BE2C (cell line): ENCODE measurements around the gene NOXA1.

Experiments
- DNase-seq: peaks from one replicate; pipeline ENCODE4 v3.0.0-alpha.2; 2020
- H3K27me3 ChIP-seq: fragments of 250-450 bp; sonication (Bioruptor Pico); 2 replicates; pipeline ENCODE4 v1.5.1; 2020; ENCODE audit warnings: mild to moderate bottlenecking
- H3K36me3 ChIP-seq: fragments of 250-450 bp; sonication (Bioruptor Pico); 2 replicates; pipeline ENCODE4 v1.5.1; 2020; ENCODE audit warnings: mild to moderate bottlenecking
- H3K4me1 ChIP-seq: fragments of 250-450 bp; sonication (Bioruptor Pico); 2 replicates; pipeline ENCODE4 v1.5.1; 2020
- H3K4me3 ChIP-seq: 2 replicates; pipeline ENCODE4 v1.5.1; 2011; ENCODE audit warnings: low read depth, low read length
- H3K9me3 ChIP-seq: fragments of 250-450 bp; sonication (Bioruptor Pico); 2 replicates; pipeline ENCODE4 v1.5.1; 2020
- CTCF ChIP-seq: IDR thresholded peaks from 2 replicates; pipeline ENCODE4 v1.5.1; 2012; ENCODE audit warnings: mild to moderate bottlenecking, low read depth, low read length

The NOXA1 gene

DNA sequence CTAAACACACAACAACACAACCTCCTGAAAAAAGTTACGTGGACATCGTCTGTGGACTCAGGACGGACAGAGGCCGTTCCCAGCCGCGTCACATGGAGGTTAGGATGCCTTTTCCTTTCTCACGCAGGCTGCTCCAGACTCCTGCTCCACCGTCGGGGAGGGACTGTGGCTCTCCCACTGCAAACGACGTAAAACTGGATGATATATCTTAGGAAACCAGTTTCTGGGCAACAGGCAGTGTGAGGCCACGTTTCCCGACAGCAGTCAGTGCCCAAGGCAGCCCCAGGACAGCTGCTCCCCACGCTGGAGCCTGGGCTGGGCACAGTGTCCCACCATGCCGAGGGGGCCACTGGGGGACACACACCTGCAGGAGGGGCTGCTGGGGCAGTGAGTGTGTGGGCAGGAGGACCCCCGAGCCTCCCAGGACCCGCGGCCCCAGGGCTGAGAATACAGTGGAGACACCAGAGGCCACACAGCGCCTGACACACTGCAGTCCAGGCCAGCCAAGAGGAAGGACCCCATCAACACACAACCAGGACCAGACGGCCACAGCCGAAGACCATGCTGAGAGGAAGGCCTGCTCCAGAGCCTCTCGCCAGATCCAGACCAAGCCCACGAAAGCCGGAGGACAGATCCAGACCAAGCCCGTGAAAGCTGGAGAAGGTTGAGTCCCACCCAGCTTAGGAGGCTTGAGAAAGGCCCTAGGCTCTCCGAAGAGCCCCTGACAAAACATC, 26.4 kb upstream of the NOXA1 start:
- Histone ChIP-seq H3K9me3 (peaks cover 3% of the 10 kb centered on the region; the same call in 1 of the 2 replicates), H3K4me3 (no peak overlapping the region), H3K4me1 (no peaks in the 10 kb centered on the region), H3K36me3 (no peaks in the 10 kb centered on the region), H3K27me3 (no peaks in the 10 kb centered on the region)
- DNase-seq, result no peak
- TF ChIP-seq CTCF, result no peak

DNA sequence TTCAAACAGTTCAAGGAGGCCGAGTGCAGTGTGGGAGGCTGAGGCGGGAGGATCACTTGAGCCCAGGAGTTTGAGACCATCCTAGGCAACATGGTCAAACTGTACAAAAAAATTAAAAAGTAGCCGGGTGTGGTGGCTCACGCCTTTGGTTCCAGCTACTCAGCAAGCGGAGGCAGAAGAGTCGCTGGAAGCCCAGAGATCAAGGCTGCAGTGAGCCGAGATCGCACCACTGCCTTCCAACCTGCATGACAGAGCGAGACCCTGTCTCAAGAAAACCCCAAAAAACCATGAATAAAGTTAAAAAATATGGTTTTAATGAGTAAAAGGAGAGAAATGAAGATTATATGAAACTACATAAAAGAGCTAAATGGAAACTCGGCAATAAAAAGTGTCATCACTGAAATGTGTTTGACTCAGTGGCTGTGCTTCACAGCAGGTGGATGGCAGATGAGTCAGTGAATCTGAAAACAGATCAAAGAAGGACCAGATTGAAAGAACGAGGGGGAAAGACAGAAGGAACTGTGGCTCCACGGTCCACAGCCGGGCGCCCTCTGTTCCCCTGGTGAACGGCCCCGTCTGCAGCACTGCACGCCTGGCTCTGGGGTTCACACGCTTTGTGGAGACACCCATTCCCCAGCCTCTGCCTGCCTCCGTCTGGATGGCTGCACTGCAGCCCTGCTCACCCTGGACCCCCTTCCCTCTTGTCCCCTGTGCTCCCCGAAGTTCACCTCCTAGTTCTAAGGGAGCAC, 25.3 kb upstream of the NOXA1 start:
- Histone ChIP-seq H3K9me3 (peaks cover 3% of the 10 kb centered on the region; the same call in 1 of the 2 replicates), H3K4me1 (peaks cover 4% of the 10 kb centered on the region), H3K4me3 (no peak overlapping the region), H3K27me3 (no peaks in the 10 kb centered on the region), H3K36me3 (no peaks in the 10 kb centered on the region)
- no peak for TF ChIP-seq CTCF
- DNase-seq, result no peak

DNA sequence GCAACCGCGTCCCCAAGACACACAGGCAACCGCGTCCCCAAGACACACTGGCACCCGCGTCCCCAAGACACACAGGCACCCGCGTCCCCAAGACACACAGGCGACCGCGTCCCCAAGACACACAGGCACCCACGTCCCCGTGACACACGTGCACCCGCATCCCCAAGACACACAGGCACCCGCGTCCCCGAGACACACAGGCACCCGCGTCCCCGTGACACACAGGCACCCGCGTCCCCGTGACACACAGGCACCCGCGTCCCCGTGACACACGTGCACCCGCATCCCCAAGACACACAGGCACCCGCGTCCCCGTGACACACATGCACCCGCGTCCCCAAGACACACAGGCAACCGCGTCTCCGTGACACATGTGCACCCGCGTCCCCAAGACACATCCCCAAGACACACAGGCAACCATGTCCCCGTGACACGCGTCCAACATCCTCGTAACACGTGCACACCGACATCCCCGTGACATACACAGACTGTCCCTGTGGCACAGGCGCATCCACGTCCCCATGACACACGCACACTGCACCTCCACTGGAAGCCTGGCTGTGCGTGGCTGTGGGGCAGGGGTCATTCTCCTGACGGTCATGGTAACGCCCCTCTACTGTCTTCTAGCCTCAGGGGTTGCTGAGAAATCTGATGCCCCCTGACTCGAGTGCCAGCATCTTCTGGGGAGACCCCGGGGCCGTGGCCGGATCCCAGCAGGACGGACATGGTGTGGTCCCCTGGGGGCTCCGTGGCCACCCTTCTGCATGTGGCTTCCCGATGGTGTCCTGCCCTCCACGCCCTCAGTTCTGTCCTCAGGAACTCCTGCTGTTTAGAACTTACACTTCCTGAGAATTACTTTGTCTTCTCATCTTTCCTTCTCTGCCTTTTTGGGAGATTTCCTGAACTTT, 24.4 kb upstream of the NOXA1 start:
- DNase-seq, result no peak
- no peak for TF ChIP-seq CTCF
- H3K36me3 ChIP-seq, result no peaks in the 10 kb centered on the region
- no peak overlapping the region for H3K4me3 ChIP-seq
- no peaks in the 10 kb centered on the region for H3K27me3 ChIP-seq
- H3K9me3 ChIP-seq, result peaks cover 3% of the 10 kb centered on the region; the same call in 1 of the 2 replicates
- H3K4me1 ChIP-seq, result peaks cover 4% of the 10 kb centered on the region

- DNase-seq, result no peak
Measured at GRCh38 chr9:137402746-137403145, 20.4 kb upstream of the NOXA1 start.

DNA sequence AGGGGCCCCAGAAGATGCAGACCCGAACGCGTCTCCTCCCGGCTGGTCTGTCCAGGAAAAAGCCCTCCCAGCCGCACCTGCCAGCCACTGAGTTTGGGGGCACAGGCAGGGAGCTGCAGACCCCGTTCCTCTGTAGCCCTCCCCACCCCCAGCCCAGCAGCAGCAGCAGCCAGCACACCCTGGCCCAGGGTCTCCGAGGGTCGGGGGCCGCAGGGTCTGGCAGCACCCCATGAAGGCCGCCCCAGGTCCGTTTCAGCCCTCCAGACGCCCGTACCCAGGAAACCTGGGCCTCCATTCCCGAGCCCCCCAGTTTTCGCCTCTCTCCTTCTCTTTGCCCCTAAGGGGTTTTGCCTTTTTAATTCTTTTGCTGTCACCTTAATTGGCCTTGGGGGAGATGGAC, 19.9 kb upstream of the NOXA1 start:
- DNase-seq, result no peak
- TF ChIP-seq CTCF, result no peak
- Histone ChIP-seq H3K4me3 (no peak overlapping the region), H3K4me1 (peaks cover 12% of the 10 kb centered on the region), H3K27me3 (no peaks in the 10 kb centered on the region), H3K9me3 (peaks cover 3% of the 10 kb centered on the region; the same call in 1 of the 2 replicates), H3K36me3 (no peaks in the 10 kb centered on the region)

More at GRCh38 chr9:137402746-137403145, 20.4 kb upstream of the NOXA1 start:
- Histone ChIP-seq H3K27me3 (no peaks in the 10 kb centered on the region), H3K4me1 (peaks cover 12% of the 10 kb centered on the region), H3K9me3 (peaks cover 3% of the 10 kb centered on the region; the same call in 1 of the 2 replicates), H3K36me3 (no peaks in the 10 kb centered on the region), H3K4me3 (no peak overlapping the region)
- TF ChIP-seq CTCF, result no peak
